Activated T-cell treated with anti-CD3 and anti-CD28 coated beads for 1 hour (primary cell): ENCODE measurements around the gene CHAF1B.

Experiments
- DNase-seq: peaks from one replicate; pipeline ENCODE4 v3.0.0-alpha.2; 2020; ENCODE audit warnings: low read depth

The CHAF1B gene

DNA sequence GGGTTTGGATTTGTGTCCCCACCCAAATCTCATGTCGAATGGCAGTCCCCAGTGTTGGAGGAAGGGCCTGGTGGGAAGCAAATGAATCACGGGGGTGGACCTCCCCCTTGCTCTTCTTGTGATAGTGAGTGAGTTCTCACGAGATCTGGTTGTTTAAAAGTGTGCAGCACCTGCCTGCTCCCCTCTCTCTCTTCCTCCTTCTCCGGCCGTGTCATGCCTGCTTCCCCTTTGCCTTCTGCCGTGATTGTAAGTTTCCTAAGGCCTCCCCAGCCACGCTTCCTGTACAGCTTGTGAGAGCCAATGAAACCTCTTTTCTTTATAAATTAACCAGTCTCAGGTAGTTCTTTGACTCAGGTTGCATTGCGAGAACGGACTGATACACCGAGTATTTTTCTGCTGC lies 78.8 kb downstream of the CHAF1B start:
- DNase-seq: no peak

DNA sequence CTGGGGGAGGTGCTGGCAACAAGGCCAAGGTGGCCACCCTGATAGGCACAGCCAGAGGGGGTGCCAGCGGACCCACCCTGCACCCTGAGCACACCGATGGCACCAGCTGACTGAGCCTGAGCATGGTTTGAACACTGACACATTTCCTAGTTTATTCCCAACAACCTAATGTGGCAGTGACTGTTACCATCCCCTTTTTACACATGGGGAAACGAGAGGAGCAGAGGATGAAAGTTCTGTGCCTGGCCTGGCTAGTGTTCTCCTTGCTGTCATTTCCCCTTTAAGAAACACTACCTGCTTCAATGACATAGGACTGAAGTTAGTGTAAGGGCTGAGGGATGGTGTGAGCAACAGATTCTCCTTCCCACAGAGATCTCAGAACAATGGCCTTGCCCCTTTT lies 79.4 kb downstream of the CHAF1B start:
- DNase-seq: no peak

DNA sequence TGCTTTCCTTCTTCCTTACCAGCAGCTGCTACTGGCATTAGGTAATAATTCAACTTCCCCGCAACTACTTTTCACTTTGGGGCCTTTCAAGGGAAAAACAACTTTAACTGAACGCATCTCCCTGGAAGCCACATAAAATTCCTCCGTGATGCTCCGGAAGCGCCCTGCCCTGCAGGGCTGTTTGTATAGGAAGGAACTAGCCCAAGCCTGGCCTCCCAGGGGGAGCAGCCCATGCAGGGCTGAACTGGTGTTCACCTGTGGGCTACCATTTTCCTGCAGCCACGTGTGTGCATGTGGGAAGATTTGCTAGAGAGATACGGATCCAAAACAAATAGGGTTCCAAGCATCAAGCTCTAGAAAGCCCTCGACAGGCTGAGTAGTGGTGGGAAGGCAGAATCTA lies 80.3 kb downstream of the CHAF1B start:
- DNase-seq: no peak

DNA sequence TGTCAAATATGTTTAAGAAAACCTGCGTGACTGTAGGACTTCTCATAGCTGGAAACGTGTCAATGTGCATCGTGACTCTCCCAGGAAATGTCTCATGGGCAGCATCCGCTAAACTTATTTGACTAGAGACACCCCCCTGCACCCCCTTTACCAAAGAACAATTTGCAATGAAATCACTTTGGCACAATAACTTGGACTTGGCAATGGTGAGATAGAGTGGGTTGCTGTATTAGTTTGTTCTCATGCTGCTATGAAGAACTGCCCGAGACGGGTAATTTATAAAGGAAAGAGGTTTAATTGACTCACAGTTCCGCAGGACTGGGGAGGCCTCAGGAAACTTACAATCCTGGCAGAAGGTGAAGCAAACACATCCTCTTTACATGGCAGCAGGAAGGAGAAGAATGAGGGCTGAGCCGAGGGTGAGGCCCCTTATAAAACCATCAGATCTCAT lies 80.9 kb downstream of the CHAF1B start:
- no peak for DNase-seq
